K562 (cell line): ENCODE results near the gene MAP3K6. TPM values are rescaled to one million over a fixed set of nuclear protein-coding genes. Genes with fewer than 3 reads are reported as not detected.

ENCODE experiments used
- ATAC-seq: fragments of 200-7000 bp; cut with Tn5 transposase; 3 replicates; pipeline ENCODE4 v1.9.1; 2020; ENCODE audit warnings: moderate library complexity
- BruUV-seq: library from RNA; stranded (reverse); fragments of 400-500 nt; replicated peaks from 2 replicates; lab custom pipeline; 2021; lab: Mats Ljungman, UMichigan
- CTCF ChIA-PET: fragments of 300-600 bp; formaldehyde crosslinking; extraction: SDS; loops from one replicate; lab custom pipeline; 2021; ENCODE audit warnings: low intra/inter-chr PET ratio; lab: Yijun Ruan, JAX
- POLR2A ChIA-PET: fragments of 300-600, 350-650 bp; sonication (Branson Sonifier 250); formaldehyde crosslinking; extraction: SDS; loops from one replicate; lab custom pipeline; 2021; ENCODE audit warnings: antibody characterized with exemption, inconsistent platforms; lab: Yijun Ruan, JAX
- DNase-seq, 4 experiments: peaks; one replicate each; pipeline versions ENCODE4 v3.0.0 to v3.0.0-alpha.2; 2011 to 2018; ENCODE audit warnings: low spot score in 3 of 4, mixed read lengths in 3 of 4; ENCODE audit errors: extremely low read depth in 1 of 4
- FAIRE-seq: peaks from 2 replicates; lab custom pipeline; 2011; peaks lifted over from hg19 to GRCh38; lab: Jason Lieb, UNC
- H2AFZ ChIP-seq: 2 replicates; pipeline ENCODE4 v1.6.0; 2011; ENCODE audit warnings: low read depth, low read length, control low read depth, inconsistent platforms
- H3K27ac ChIP-seq: fragments of 200-600 bp; 3 replicates; pipeline ENCODE4 v1.8.0; 2011; ENCODE audit warnings: low read depth, mild to moderate bottlenecking, control low read depth, inconsistent platforms, low read length, moderate library complexity, mixed read lengths; ENCODE audit errors: extremely low read depth
- H3K27me3 ChIP-seq, 2 experiments: fragments of 300-600 bp in 1 of 2; 2 replicates in 1 of 2; 3 replicates in 1 of 2; pipeline versions ENCODE4 v1.6.0 to v1.8.0; 2011; ENCODE audit warnings: inconsistent platforms in 2 of 2, low read length in 2 of 2, mild to moderate bottlenecking in 1 of 2, mixed read lengths in 1 of 2, moderate library complexity in 1 of 2; ENCODE audit not compliant: control insufficient read depth in 2 of 2, insufficient read depth in 2 of 2
- H3K36me3 ChIP-seq: fragments of 300-600 bp; 3 replicates; pipeline ENCODE4 v1.8.0; 2011; ENCODE audit warnings: mild to moderate bottlenecking, low read length, inconsistent platforms; ENCODE audit not compliant: control insufficient read depth, insufficient read depth
- H3K4me1 ChIP-seq, 2 experiments: fragments of 200-600 bp in 1 of 2; replicated peaks in 1 of 2; 2 replicates in 1 of 2; 3 replicates in 1 of 2; pipeline versions ENCODE4 v1.5.1 to v1.8.0; 2011; ENCODE audit warnings: inconsistent platforms in 2 of 2, low read length in 2 of 2, mild to moderate bottlenecking in 1 of 2, mixed read lengths in 1 of 2, moderate library complexity in 1 of 2; ENCODE audit not compliant: control insufficient read depth in 2 of 2, insufficient read depth in 2 of 2
- H3K4me2 ChIP-seq: 2 replicates; pipeline ENCODE4 v1.6.1; 2011; ENCODE audit warnings: low read length, control low read depth, inconsistent platforms, mixed read lengths; ENCODE audit not compliant: insufficient read depth
- H3K4me3 ChIP-seq: fragments of 200-600 bp; sonication (generic), shearing (Covaris generic); 2 replicates; pipeline ENCODE4 v1.5.1; 2016; ENCODE audit warnings: control low read depth, inconsistent platforms
- H3K79me2 ChIP-seq: fragments of 200-600 bp; 3 replicates; pipeline ENCODE4 v1.8.0; 2011; ENCODE audit warnings: low read length, inconsistent platforms; ENCODE audit not compliant: control insufficient read depth, insufficient read depth
- H3K9ac ChIP-seq, 2 experiments: 2 replicates each; pipeline versions ENCODE4 v1.6.0 to v1.6.1; 2011; ENCODE audit warnings: low read depth in 2 of 2, low read length in 2 of 2, control low read depth in 1 of 2, inconsistent platforms in 1 of 2, mild to moderate bottlenecking in 1 of 2, mixed read lengths in 1 of 2; ENCODE audit not compliant: insufficient read depth in 1 of 2
- H3K9me1 ChIP-seq: one replicate; pipeline ENCODE4 v1.6.0; 2011; ENCODE audit warnings: inconsistent platforms, mild to moderate bottlenecking, low read length, moderate library complexity; ENCODE audit not compliant: control insufficient read depth, insufficient read depth
- H3K9me3 ChIP-seq: replicated peaks from 2 replicates; pipeline ENCODE4 v1.5.1; 2011; ENCODE audit warnings: low read depth, low read length, inconsistent platforms; ENCODE audit not compliant: control insufficient read depth, insufficient read depth
- H4K20me1 ChIP-seq: replicated peaks from 2 replicates; pipeline ENCODE4 v1.6.1; 2011; ENCODE audit warnings: low read length, inconsistent platforms, mixed read lengths; ENCODE audit not compliant: control insufficient read depth, insufficient read depth
- ARID4B ChIP-seq: sonication (generic); formaldehyde crosslinking; IDR thresholded peaks from 2 replicates; pipeline ENCODE4 v1.8.0; 2022; ENCODE audit warnings: mild to moderate bottlenecking, missing genetic modification reagents
- BCL6 ChIP-seq: fragments of 250-450 bp; sonication (Bioruptor Pico); IDR thresholded peaks from 2 replicates; pipeline ENCODE4 v1.4.0; 2020
- BRF1 ChIP-seq: IDR thresholded peaks from 3 replicates; pipeline ENCODE4 v1.6.1; 2011; ENCODE audit warnings: borderline replicate concordance, mild to moderate bottlenecking; ENCODE audit not compliant: insufficient read length; ENCODE audit errors: extremely low read depth
- DEAF1 ChIP-seq: fragments of 450-650 bp; formaldehyde crosslinking; IDR thresholded peaks from 2 replicates; pipeline ENCODE4 v1.4.0; 2020; ENCODE audit warnings: mild to moderate bottlenecking, moderate library complexity
- FOS ChIP-seq: IDR thresholded peaks from 3 replicates; pipeline ENCODE4 v1.6.1; 2011; ENCODE audit not compliant: insufficient read length; ENCODE audit errors: extremely low read depth
- LCOR ChIP-seq: sonication (generic); formaldehyde crosslinking; IDR thresholded peaks from 2 replicates; pipeline ENCODE4 v1.8.0; 2022; ENCODE audit warnings: mild to moderate bottlenecking, missing genetic modification reagents
- MITF ChIP-seq: IDR thresholded peaks from 2 replicates; pipeline ENCODE4 v1.6.1; 2014; ENCODE audit warnings: antibody characterized with exemption
- MNT ChIP-seq, 2 experiments: fragments of 450-650 bp; conservative IDR thresholded peaks; 2 replicates each; pipeline ENCODE4 v1.6.1; 2017; ENCODE audit warnings: mild to moderate bottlenecking in 2 of 2, moderate library complexity in 2 of 2
- NCOA1 ChIP-seq: fragments of 450-650 bp; IDR thresholded peaks from 2 replicates; pipeline ENCODE4 v1.6.1; 2016; ENCODE audit warnings: low read depth
- RBM14 ChIP-seq: fragments of 200-400 bp; formaldehyde crosslinking; IDR thresholded peaks from 2 replicates; pipeline ENCODE4 v1.6.1; 2018; ENCODE audit warnings: low read depth, mild to moderate bottlenecking, low read length, moderate library complexity, borderline replicate concordance; ENCODE audit not compliant: insufficient read depth
- whole genome bisulfite sequencing: fragments of 100-300 bp; shearing (Covaris generic); methylation state at CpG from one replicate; pipeline ENCODE4 v1.1.6; 2016; ENCODE audit warnings: low coverage, mixed read lengths; ENCODE audit not compliant: insufficient coverage; ENCODE audit errors: missing lambda C conversion rate; 5-methylcytosine and 5-hydroxymethylcytosine counted together
- in situ Hi-C: fragments of 300-500 bp; cut with MboI; formaldehyde crosslinking; loops from 4 replicates; pipeline ENCODE4 v1.15.0; 2018; ENCODE audit warnings: inconsistent platforms, mixed read lengths
- intact Hi-C: fragments of 100-400 bp; cut with micrococcal nuclease; formaldehyde crosslinking; loops from 2 replicates; pipeline ENCODE4 v1.14.2; 2022
- polyA plus RNA-seq, 8 experiments: library from polyadenylated mRNA; depleted of rRNA in 4 of 8; stranded (reverse) in 5 of 8; unstranded in 3 of 8; fragments of >200 nt; fragmentation: Nextera tagmentation in 2 of 8; fragmentation: Illumina TruSeq in 1 of 8; extraction: Ambion mirVana in 2 of 8; extraction: Trizol in 1 of 8; gene quantifications; 2 replicates each; pipeline versions ENCODE4 v1.2.1 to v1.2.3, GENCODE V29; 2011 to 2014; ENCODE audit warnings: inconsistent platforms in 1 of 8, missing spikeins in 1 of 8
- total RNA-seq, 7 experiments: library from RNA; depleted of rRNA in 6 of 7; stranded (reverse); fragments of >200 nt in 6 of 7; fragmentation: Illumina TruSeq in 2 of 7; extraction: Trizol in 2 of 7; gene quantifications; 2 replicates each; pipeline versions ENCODE4 v1.2.1 to v1.2.3, GENCODE V29; 2011 to 2021; ENCODE audit warnings: low replicate concordance in 1 of 7

MAP3K6 gene
- total and polyA plus RNA-seq, 9 of the 15 experiments (the other 6 are each of a cell fraction or from before 2014, with no cell fraction given): 0.99 to 21.9 (median 7.0) TPM

- TF ChIP-seq BRF1: no peak
- TF ChIP-seq RBM14: no peak
- no peak for TF ChIP-seq LCOR (CRISPR knock-in tag)
- no peak for TF ChIP-seq BCL6 (CRISPR knock-in tag)
These were observed 13.5 kb upstream of the MAP3K6 start (continued) for GRCh38 chr1:27380224-27380623.

- Histone ChIP-seq H3K9ac (peak overlapping the region in 1 of 2 experiments; percentile 82; a peak in 2 of 4 replicates), H3K9me3 (no peaks in the 10 kb centered on the region), H2AFZ (peak overlapping the region; percentile 3; the same call in 1 of the 2 replicates), H3K79me2 (no peaks in the 10 kb centered on the region), H3K27ac (no peak overlapping the region), H3K4me3 (no peak overlapping the region), H4K20me1 (no peaks in the 10 kb centered on the region; the same call in 1 of the 2 replicates), H3K4me1 (peaks cover 9 to 42% of the 10 kb centered on the region in 2 experiments), H3K4me2 (no peak overlapping the region), H3K27me3 (no peaks in the 10 kb centered on the region), H3K9me1 (no peaks in the 10 kb centered on the region), H3K36me3 (no peaks in the 10 kb centered on the region)
- in situ Hi-C loops: no loop called here
- CTCF ChIA-PET: no interaction called here
- DNase-seq: no peak
- no peak for ATAC-seq
- POLR2A ChIA-PET: interaction anchor here (0.7 to 1.0 kb wide), 3 partner anchors 9 to 22 kb away, joined by 3 to 4 read pairs (median 3); no protein-coding TSS in a partner anchor
- no TSS peak for BruUV-seq
- WGBS: 34% methylated on average over 11 of the region's 11 CpGs
- intact Hi-C loops: no loop called here
- FAIRE-seq: peak; percentile 61
- TF ChIP-seq ARID4B (CRISPR knock-in tag) (no peak), MITF (no peak), NCOA1 (no peak), DEAF1 (CRISPR knock-in tag) (no peak), FOS (no peak), MNT (conservative IDR thresholded peaks at IDR 0.05) (0 out of 4 replicates have a peak, but pooled peaks of 1 of the 2 experiments have one; percentile 21)
These were observed 12.9 kb upstream of the MAP3K6 start for GRCh38 chr1:27379564-27380122.
